Lower lobe of right lung (tissue), 2 donors: Measurements from ENCODE around the gene AHI1. TPM values are rescaled to one million over a fixed set of nuclear protein-coding genes. Genes with fewer than 3 reads are reported as not detected.

ENCODE experiments used
- ATAC-seq, 2 donors: fragments of 200-7000 bp; cut with Tn5 transposase; one replicate each; pipeline ENCODE4 v1.9.1; 2020 to 2022; ENCODE audit warnings: mild to moderate bottlenecking in 2 of 2, moderate library complexity in 2 of 2
- DNase-seq: peaks from one replicate; pipeline ENCODE4 v3.0.0-alpha.2; 2020
- H3K27ac ChIP-seq: fragments of 200-600 bp; one replicate; pipeline ENCODE4 v1.8.0; 2022
- H3K27me3 ChIP-seq: fragments of 200-600 bp; one replicate; pipeline ENCODE4 v1.8.0; 2022; ENCODE audit warnings: low read depth
- H3K36me3 ChIP-seq: fragments of 200-600 bp; one replicate; pipeline ENCODE4 v1.8.0; 2022; ENCODE audit warnings: mild to moderate bottlenecking
- H3K4me1 ChIP-seq: fragments of 200-600 bp; one replicate; pipeline ENCODE4 v1.8.0; 2022
- H3K4me3 ChIP-seq: fragments of 200-600 bp; one replicate; pipeline ENCODE4 v1.8.0; 2022; ENCODE audit warnings: mild to moderate bottlenecking
- H3K9me3 ChIP-seq: fragments of 200-600 bp; one replicate; pipeline ENCODE4 v1.8.0; 2022
- CTCF ChIP-seq: fragments of 200-600 bp; IDR thresholded peaks from one replicate; pipeline ENCODE4 v1.8.0; 2022; ENCODE audit warnings: antibody characterized with exemption, mild to moderate bottlenecking
- intact Hi-C: fragments of 100-400 bp; cut with DNase I; formaldehyde crosslinking; loops from one replicate; pipeline ENCODE4 v1.11.0; 2022
- total RNA-seq: library from RNA; stranded (reverse); fragmentation: NEBNext Ultra II Directional; extraction: Animal tissue kit (Norgen Biotek cat#: 25700); gene quantifications from one replicate; pipeline ENCODE4 v1.2.1, GENCODE V29; 2021
- donor health status: DM: no; HTN: yes; CAD: no; lungs with severe emphysema.

AHI1 gene
- total RNA-seq, 1 donor from 2014 or later, result 31.7 TPM

- DNase-seq, result no peak
- Histone ChIP-seq H3K4me1 (no peaks in the 10 kb centered on the region), H3K36me3 (no peaks in the 10 kb centered on the region), H3K4me3 (no peak overlapping the region), H3K27ac (no peak overlapping the region), H3K9me3 (no peaks in the 10 kb centered on the region), H3K27me3 (no peaks in the 10 kb centered on the region)
- intact Hi-C loops, result no loop called here
- no peak for TF ChIP-seq CTCF
- ATAC-seq, result no peak
These were observed 235.4 kb downstream of the AHI1 start for GRCh38 chr6:135261872-135262725.

GRCh38 chr6:135260612-135261011 is 236.9 kb downstream of the AHI1 start:
- Histone ChIP-seq H3K36me3 (no peaks in the 10 kb centered on the region), H3K9me3 (no peaks in the 10 kb centered on the region), H3K4me3 (no peak overlapping the region), H3K27me3 (no peaks in the 10 kb centered on the region), H3K27ac (no peak overlapping the region), H3K4me1 (no peaks in the 10 kb centered on the region)
- TF ChIP-seq CTCF, result no peak
- no peak for DNase-seq
- intact Hi-C loops, result no loop called here
- ATAC-seq, result no peak

- Histone ChIP-seq H3K27ac (no peak overlapping the region), H3K27me3 (no peaks in the 10 kb centered on the region), H3K36me3 (no peaks in the 10 kb centered on the region), H3K4me1 (no peaks in the 10 kb centered on the region), H3K9me3 (no peaks in the 10 kb centered on the region), H3K4me3 (no peak overlapping the region)
- no peak for TF ChIP-seq CTCF
- no peak for DNase-seq
- no peak for ATAC-seq
- intact Hi-C loops, result no loop called here
These were observed 238.6 kb downstream of the AHI1 start for GRCh38 chr6:135258970-135259369.

- intact Hi-C loops, result no loop called here
- Histone ChIP-seq H3K9me3 (no peaks in the 10 kb centered on the region), H3K27ac (no peak overlapping the region), H3K27me3 (no peaks in the 10 kb centered on the region), H3K4me3 (no peak overlapping the region), H3K36me3 (no peaks in the 10 kb centered on the region), H3K4me1 (no peaks in the 10 kb centered on the region)
- DNase-seq (no peak), ATAC-seq (no peak)
- no peak for TF ChIP-seq CTCF
These were observed 239.7 kb downstream of the AHI1 start for GRCh38 chr6:135257631-135258405.

- intact Hi-C loops, result no loop called here
- Histone ChIP-seq H3K9me3 (no peaks in the 10 kb centered on the region), H3K4me1 (no peaks in the 10 kb centered on the region), H3K36me3 (no peaks in the 10 kb centered on the region), H3K27ac (no peak overlapping the region), H3K4me3 (no peak overlapping the region), H3K27me3 (no peaks in the 10 kb centered on the region)
- no peak for TF ChIP-seq CTCF
- DNase-seq (no peak), ATAC-seq (no peak)
These were observed 240.7 kb downstream of the AHI1 start for GRCh38 chr6:135256866-135257265.
